GM23338 (cell line): ENCODE measurements around the gene AGR2. TPM values are rescaled to one million over a fixed set of nuclear protein-coding genes. Genes with fewer than 3 reads are reported as not detected.

ENCODE experiments used
- ATAC-seq: fragments of 200-7000 bp; cut with Tn5 transposase; 3 replicates; pipeline ENCODE4 v1.9.1; 2020
- DNase-seq: peaks from one replicate; pipeline ENCODE4 v3.0.0-alpha.2; 2015; ENCODE audit warnings: low spot score
- H2AFZ ChIP-seq: fragments of 200-600 bp; sonication (generic); 2 replicates; pipeline ENCODE4 v1.8.0; 2016; ENCODE audit warnings: antibody characterized with exemption, mild to moderate bottlenecking, moderate library complexity
- H3F3A ChIP-seq: fragments of 200-600 bp; sonication (generic); replicated peaks from 2 replicates; pipeline ENCODE4 v1.8.0; 2017; ENCODE audit warnings: antibody characterized with exemption, mixed run types, low read depth
- H3K27ac ChIP-seq: fragments of 200-600 bp; sonication (generic); 2 replicates; pipeline ENCODE4 v1.6.1; 2016; ENCODE audit warnings: low read depth
- H3K27me3 ChIP-seq: fragments of 200-600 bp; sonication (generic); 2 replicates; pipeline ENCODE4 v1.8.0; 2016; ENCODE audit warnings: mild to moderate bottlenecking, mixed run types, moderate library complexity; ENCODE audit not compliant: insufficient read depth
- H3K36me3 ChIP-seq: fragments of 200-600 bp; sonication (generic); 2 replicates; pipeline ENCODE4 v1.8.0; 2016; ENCODE audit warnings: mild to moderate bottlenecking; ENCODE audit not compliant: insufficient read depth
- H3K4me1 ChIP-seq: fragments of 200-600 bp; sonication (generic); 2 replicates; pipeline ENCODE4 v1.8.0; 2016; ENCODE audit warnings: mild to moderate bottlenecking, moderate library complexity; ENCODE audit not compliant: insufficient read depth
- H3K4me2 ChIP-seq: fragments of 200-600 bp; sonication (generic); 2 replicates; pipeline ENCODE4 v1.7.1; 2017; ENCODE audit warnings: mixed run types
- H3K4me3 ChIP-seq: fragments of 200-600 bp; sonication (generic); 2 replicates; pipeline ENCODE4 v1.6.1; 2016; ENCODE audit warnings: mixed run types
- H3K79me2 ChIP-seq: fragments of 200-600 bp; sonication (generic); replicated peaks from 2 replicates; pipeline ENCODE4 v1.8.0; 2017; ENCODE audit warnings: mild to moderate bottlenecking; ENCODE audit not compliant: insufficient read depth
- H3K9me2 ChIP-seq: fragments of 200-600 bp; sonication (generic); 2 replicates; pipeline ENCODE4 v1.8.0; 2017; ENCODE audit not compliant: insufficient read depth
- H4K20me1 ChIP-seq: fragments of 200-600 bp; sonication (generic); replicated peaks from 2 replicates; pipeline ENCODE4 v1.8.0; 2017; ENCODE audit warnings: mild to moderate bottlenecking; ENCODE audit not compliant: insufficient read depth
- H3K27ac Mint-ChIP-seq: 2 replicates; pipeline ENCODE4 v1.8.0; 2020; ENCODE audit warnings: inconsistent platforms, mild to moderate bottlenecking, moderate library complexity, mixed read lengths
- H3K27me3 Mint-ChIP-seq: 3 replicates; pipeline ENCODE4 v1.8.0; 2022; ENCODE audit warnings: low read depth, mild to moderate bottlenecking, moderate library complexity, mixed read lengths, inconsistent platforms; ENCODE audit not compliant: insufficient read depth, poor library complexity
- H3K36me3 Mint-ChIP-seq: 3 replicates; pipeline ENCODE4 v1.8.0; 2021; ENCODE audit warnings: low read depth, mild to moderate bottlenecking, inconsistent platforms, moderate library complexity, mixed read lengths
- H3K4me1 Mint-ChIP-seq: 3 replicates; pipeline ENCODE4 v1.8.0; 2020; ENCODE audit warnings: mild to moderate bottlenecking, inconsistent platforms, mixed read lengths
- H3K4me3 Mint-ChIP-seq: 3 replicates; pipeline ENCODE4 v1.8.0; 2021; ENCODE audit warnings: moderate library complexity, mild to moderate bottlenecking, inconsistent platforms, mixed read lengths
- H3K9me3 Mint-ChIP-seq: 3 replicates; pipeline ENCODE4 v1.8.0; 2020; ENCODE audit warnings: moderate library complexity, mild to moderate bottlenecking, inconsistent platforms, mixed read lengths
- CREB1 ChIP-seq: fragments of 250-450 bp; sonication (Bioruptor Pico); IDR thresholded peaks from 2 replicates; pipeline ENCODE4 v1.5.0; 2020; ENCODE audit warnings: low read depth, mild to moderate bottlenecking, moderate library complexity
- EZH2 ChIP-seq: fragments of 200-600 bp; sonication (generic); IDR thresholded peaks from one replicate; pipeline ENCODE4 v1.8.0; 2017; ENCODE audit warnings: antibody characterized with exemption, mild to moderate bottlenecking, low read depth; ENCODE audit not compliant: unreplicated experiment
- EZH2phosphoT487 ChIP-seq: fragments of 200-600 bp; sonication (generic); IDR thresholded peaks from one replicate; pipeline ENCODE4 v1.8.1; 2018; ENCODE audit warnings: antibody characterized with exemption; ENCODE audit not compliant: unreplicated experiment
- JUNB ChIP-seq: IDR thresholded peaks from one replicate; pipeline ENCODE4 v1.6.1; 2016; ENCODE audit warnings: antibody characterized with exemption; ENCODE audit not compliant: unreplicated experiment
- NANOG ChIP-seq: IDR thresholded peaks from 2 replicates; pipeline ENCODE4 v1.6.1; 2016; ENCODE audit warnings: antibody characterized with exemption, borderline replicate concordance
- POLR2AphosphoS5 ChIP-seq: IDR thresholded peaks from 2 replicates; pipeline ENCODE4 v1.6.1; 2016; ENCODE audit warnings: antibody characterized with exemption, low read depth
- REST ChIP-seq: IDR thresholded peaks from one replicate; pipeline ENCODE4 v1.6.1; 2018; ENCODE audit warnings: antibody characterized with exemption; ENCODE audit not compliant: unreplicated experiment
- STAT1 ChIP-seq: IDR thresholded peaks from one replicate; pipeline ENCODE4 v1.6.1; 2016; ENCODE audit warnings: antibody characterized with exemption; ENCODE audit not compliant: unreplicated experiment
- ZNF114 ChIP-seq: fragments of 250-450 bp; sonication (Bioruptor Pico); IDR thresholded peaks from 2 replicates; pipeline ENCODE4 v1.5.0; 2020; ENCODE audit warnings: mild to moderate bottlenecking, moderate library complexity
- ZNF331 ChIP-seq: fragments of 250-450 bp; sonication (Bioruptor Pico); IDR thresholded peaks from 2 replicates; pipeline ENCODE4 v1.5.0; 2020; ENCODE audit warnings: low read depth, mild to moderate bottlenecking, moderate library complexity
- ZNF462 ChIP-seq: fragments of 250-450 bp; sonication (Bioruptor Pico); IDR thresholded peaks from 2 replicates; pipeline ENCODE4 v1.5.0; 2020; ENCODE audit warnings: mild to moderate bottlenecking, moderate library complexity
- polyA plus RNA-seq: library from polyadenylated mRNA; unstranded; fragments of >200 nt; fragmentation: Nextera tagmentation; extraction: Ambion mirVana; gene quantifications from 2 replicates; pipeline ENCODE4 v1.2.1, GENCODE V29; 2016
- total RNA-seq: library from RNA; depleted of rRNA; stranded (reverse); fragments of >200 nt; shearing (Covaris generic); gene quantifications from 2 replicates; pipeline ENCODE4 v1.2.3, GENCODE V29; 2014
- TF ChIP-seq, protein P1 (sequence below), 2 experiments: fragments of 200-600 bp in 1 of 2; sonication (generic) in 1 of 2; conservative IDR thresholded peaks; 2 replicates each; pipeline versions ENCODE4 v1.5.1 to v1.6.1; 2016 to 2017; ENCODE audit warnings: antibody characterized with exemption in 2 of 2, low read depth in 2 of 2, mild to moderate bottlenecking in 2 of 2, moderate library complexity in 1 of 2
- TF ChIP-seq, protein P2 (sequence below): IDR thresholded peaks from 2 replicates; pipeline ENCODE4 v1.6.1; 2016; ENCODE audit warnings: antibody characterized with exemption

The AGR2 gene
- total and polyA plus RNA-seq, 2 experiments from 2014 or later: not detected

GRCh38 chr7:16742547-16742946, 62.3 kb downstream of the AGR2 start:
- no peaks in the 10 kb centered on the region for H3F3A ChIP-seq
- H3K9me3 Mint-ChIP-seq: no peaks in the 10 kb centered on the region
- TF ChIP-seq EZH2: no peak
- no peak for TF ChIP-seq NANOG
- no peak for TF ChIP-seq ZNF114 (CRISPR knock-in tag)
- no peak for TF ChIP-seq JUNB
- TF ChIP-seq ZNF331: no peak
- TF ChIP-seq CREB1 (CRISPR knock-in tag): no peak
- TF ChIP-seq REST: no peak
- no peak for TF ChIP-seq EZH2phosphoT487
- no peak for TF ChIP-seq POLR2AphosphoS5
- TF ChIP-seq, protein P1, sequence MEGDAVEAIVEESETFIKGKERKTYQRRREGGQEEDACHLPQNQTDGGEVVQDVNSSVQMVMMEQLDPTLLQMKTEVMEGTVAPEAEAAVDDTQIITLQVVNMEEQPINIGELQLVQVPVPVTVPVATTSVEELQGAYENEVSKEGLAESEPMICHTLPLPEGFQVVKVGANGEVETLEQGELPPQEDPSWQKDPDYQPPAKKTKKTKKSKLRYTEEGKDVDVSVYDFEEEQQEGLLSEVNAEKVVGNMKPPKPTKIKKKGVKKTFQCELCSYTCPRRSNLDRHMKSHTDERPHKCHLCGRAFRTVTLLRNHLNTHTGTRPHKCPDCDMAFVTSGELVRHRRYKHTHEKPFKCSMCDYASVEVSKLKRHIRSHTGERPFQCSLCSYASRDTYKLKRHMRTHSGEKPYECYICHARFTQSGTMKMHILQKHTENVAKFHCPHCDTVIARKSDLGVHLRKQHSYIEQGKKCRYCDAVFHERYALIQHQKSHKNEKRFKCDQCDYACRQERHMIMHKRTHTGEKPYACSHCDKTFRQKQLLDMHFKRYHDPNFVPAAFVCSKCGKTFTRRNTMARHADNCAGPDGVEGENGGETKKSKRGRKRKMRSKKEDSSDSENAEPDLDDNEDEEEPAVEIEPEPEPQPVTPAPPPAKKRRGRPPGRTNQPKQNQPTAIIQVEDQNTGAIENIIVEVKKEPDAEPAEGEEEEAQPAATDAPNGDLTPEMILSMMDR (conservative IDR thresholded peaks at IDR 0.05; ENCODE audit: low read depth in 2 of 2): no peak
- no peak for TF ChIP-seq STAT1
- TF ChIP-seq, protein P2, sequence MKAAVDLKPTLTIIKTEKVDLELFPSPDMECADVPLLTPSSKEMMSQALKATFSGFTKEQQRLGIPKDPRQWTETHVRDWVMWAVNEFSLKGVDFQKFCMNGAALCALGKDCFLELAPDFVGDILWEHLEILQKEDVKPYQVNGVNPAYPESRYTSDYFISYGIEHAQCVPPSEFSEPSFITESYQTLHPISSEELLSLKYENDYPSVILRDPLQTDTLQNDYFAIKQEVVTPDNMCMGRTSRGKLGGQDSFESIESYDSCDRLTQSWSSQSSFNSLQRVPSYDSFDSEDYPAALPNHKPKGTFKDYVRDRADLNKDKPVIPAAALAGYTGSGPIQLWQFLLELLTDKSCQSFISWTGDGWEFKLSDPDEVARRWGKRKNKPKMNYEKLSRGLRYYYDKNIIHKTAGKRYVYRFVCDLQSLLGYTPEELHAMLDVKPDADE: no peak
- no peak for TF ChIP-seq ZNF462 (CRISPR knock-in tag)
- H3K4me2 ChIP-seq: no peak overlapping the region
- H3K4me1 ChIP-seq: peaks cover 11% of the 10 kb centered on the region
- no peak overlapping the region for H3K4me3 Mint-ChIP-seq
- no peaks in the 10 kb centered on the region for H4K20me1 ChIP-seq
- H3K27me3 ChIP-seq: no peaks in the 10 kb centered on the region
- no peak overlapping the region for H3K27ac ChIP-seq
- H3K4me1 Mint-ChIP-seq: peaks cover 25% of the 10 kb centered on the region
- 0 out of 2 replicates have a peak, but pooled peaks cover 7% of the 10 kb centered on the region for H3K9me2 ChIP-seq
- H3K79me2 ChIP-seq: no peaks in the 10 kb centered on the region
- H3K27me3 Mint-ChIP-seq: no peaks in the 10 kb centered on the region
- no peak overlapping the region for H3K4me3 ChIP-seq
- DNase-seq (no peak), ATAC-seq (no peak)
- H2AFZ ChIP-seq: no peak overlapping the region
- H3K27ac Mint-ChIP-seq: no peak overlapping the region
- no peaks in the 10 kb centered on the region for H3K36me3 ChIP-seq
- H3K36me3 Mint-ChIP-seq: no peaks in the 10 kb centered on the region
